ENCODE results near the gene ANAPC5. TPM values are rescaled to one million over a fixed set of nuclear protein-coding genes. Genes with fewer than 3 reads are reported as not detected.

The ANAPC5 gene
- total RNA-seq, 1 experiment from 2014 or later, result 116 TPM

DNA sequence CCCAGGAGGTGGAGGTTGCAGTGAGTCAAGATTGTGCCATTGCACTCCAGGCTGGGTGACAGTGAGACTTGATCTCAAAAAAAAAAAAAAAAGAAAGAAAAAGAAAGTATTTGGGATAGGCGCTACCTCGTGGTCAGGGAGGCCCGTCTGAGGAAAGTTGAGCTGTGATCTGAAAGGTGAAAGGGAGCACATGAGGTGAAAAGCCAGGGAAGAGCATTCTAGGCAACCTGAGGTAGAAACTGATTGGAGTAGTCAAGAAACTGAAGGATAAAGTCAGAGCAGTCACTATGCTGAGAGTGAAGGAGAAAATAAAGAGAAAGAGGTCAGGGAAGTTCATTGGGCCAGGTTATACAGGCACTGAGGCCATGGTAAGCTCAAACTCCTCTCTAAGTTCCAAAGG is 7.7 kb downstream of the ANAPC5 start:
- no peaks in the 10 kb centered on the region for H3K4me1 Mint-ChIP-seq
- no peaks in the 10 kb centered on the region for H3K27me3 Mint-ChIP-seq (ENCODE audit: low read depth)
- no peak overlapping the region; the same call in 1 of the 2 replicates for H3K27ac Mint-ChIP-seq
- no peaks in the 10 kb centered on the region for H3K9me3 Mint-ChIP-seq
- ATAC-seq, result no peak
- no peak for TF ChIP-seq CBFB (CRISPR knock-in tag; IDR thresholded peaks at IDR 0.05; ENCODE audit: low read depth)
- no peak for TF ChIP-seq E2F4 (CRISPR knock-in tag; IDR thresholded peaks at IDR 0.05; ENCODE audit: borderline replicate concordance, low read depth)
- TF ChIP-seq GABPB1 (CRISPR knock-in tag; IDR thresholded peaks at IDR 0.05), result no peak
- TF ChIP-seq SMAD4 (CRISPR knock-in tag; IDR thresholded peaks at IDR 0.05), result no peak
- TF ChIP-seq, protein P1, sequence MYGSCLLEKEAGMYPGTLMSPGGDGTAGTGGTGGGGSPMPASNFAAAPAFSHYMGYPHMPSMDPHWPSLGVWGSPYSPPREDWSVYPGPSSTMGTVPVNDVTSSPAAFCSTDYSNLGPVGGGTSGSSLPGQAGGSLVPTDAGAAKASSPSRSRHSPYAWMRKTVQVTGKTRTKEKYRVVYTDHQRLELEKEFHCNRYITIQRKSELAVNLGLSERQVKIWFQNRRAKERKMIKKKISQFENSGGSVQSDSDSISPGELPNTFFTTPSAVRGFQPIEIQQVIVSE (CRISPR knock-in tag; IDR thresholded peaks at IDR 0.05; ENCODE audit: borderline replicate concordance), result no peak
- TF ChIP-seq, protein P2, sequence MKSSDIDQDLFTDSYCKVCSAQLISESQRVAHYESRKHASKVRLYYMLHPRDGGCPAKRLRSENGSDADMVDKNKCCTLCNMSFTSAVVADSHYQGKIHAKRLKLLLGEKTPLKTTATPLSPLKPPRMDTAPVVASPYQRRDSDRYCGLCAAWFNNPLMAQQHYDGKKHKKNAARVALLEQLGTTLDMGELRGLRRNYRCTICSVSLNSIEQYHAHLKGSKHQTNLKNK (CRISPR knock-in tag; IDR thresholded peaks at IDR 0.05), result no peak
- POLR2A ChIA-PET, result no interaction called here
- H3K4me3 Mint-ChIP-seq, result no peak overlapping the region
- CTCF ChIA-PET, result no interaction called here
- DNase-seq (ENCODE audit: low spot score), result no peak
- H3K36me3 Mint-ChIP-seq, result peaks cover 57% of the 10 kb centered on the region

DNA sequence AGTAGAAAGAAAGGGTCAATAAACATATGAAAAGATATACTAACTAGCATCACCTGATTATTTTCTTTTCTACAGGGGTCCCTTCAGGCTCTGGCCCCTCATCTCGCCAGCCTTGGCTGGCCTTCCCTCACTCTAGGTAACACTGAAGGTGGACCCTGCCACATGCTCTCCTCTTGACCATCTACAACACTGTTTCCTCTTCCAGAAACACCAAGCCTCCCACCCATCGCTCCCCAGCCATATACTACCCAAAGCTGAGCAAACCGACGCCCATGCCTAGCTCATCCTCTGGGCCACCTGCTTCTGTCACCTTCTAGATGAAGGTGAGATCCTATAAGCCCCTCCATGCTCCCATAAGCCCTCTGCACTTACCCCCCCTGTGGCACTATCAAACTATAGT is 14.8 kb downstream of the ANAPC5 start:
- Mint-ChIP-seq H3K27me3 (ENCODE audit: low read depth) (no peaks in the 10 kb centered on the region), H3K9me3 (no peaks in the 10 kb centered on the region), H3K36me3 (peaks cover 61% of the 10 kb centered on the region), H3K4me1 (0 out of 2 replicates have a peak, but pooled peaks cover 4% of the 10 kb centered on the region), H3K27ac (peak overlapping the region; percentile 67; the same call in 1 of the 2 replicates), H3K4me3 (no peak overlapping the region)
- no peak for DNase-seq (ENCODE audit: low spot score)
- no peak for ATAC-seq
- TF ChIP-seq, protein P3, sequence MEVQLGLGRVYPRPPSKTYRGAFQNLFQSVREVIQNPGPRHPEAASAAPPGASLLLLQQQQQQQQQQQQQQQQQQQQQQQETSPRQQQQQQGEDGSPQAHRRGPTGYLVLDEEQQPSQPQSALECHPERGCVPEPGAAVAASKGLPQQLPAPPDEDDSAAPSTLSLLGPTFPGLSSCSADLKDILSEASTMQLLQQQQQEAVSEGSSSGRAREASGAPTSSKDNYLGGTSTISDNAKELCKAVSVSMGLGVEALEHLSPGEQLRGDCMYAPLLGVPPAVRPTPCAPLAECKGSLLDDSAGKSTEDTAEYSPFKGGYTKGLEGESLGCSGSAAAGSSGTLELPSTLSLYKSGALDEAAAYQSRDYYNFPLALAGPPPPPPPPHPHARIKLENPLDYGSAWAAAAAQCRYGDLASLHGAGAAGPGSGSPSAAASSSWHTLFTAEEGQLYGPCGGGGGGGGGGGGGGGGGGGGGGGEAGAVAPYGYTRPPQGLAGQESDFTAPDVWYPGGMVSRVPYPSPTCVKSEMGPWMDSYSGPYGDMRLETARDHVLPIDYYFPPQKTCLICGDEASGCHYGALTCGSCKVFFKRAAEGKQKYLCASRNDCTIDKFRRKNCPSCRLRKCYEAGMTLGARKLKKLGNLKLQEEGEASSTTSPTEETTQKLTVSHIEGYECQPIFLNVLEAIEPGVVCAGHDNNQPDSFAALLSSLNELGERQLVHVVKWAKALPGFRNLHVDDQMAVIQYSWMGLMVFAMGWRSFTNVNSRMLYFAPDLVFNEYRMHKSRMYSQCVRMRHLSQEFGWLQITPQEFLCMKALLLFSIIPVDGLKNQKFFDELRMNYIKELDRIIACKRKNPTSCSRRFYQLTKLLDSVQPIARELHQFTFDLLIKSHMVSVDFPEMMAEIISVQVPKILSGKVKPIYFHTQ (CRISPR knock-in tag; IDR thresholded peaks at IDR 0.05), result no peak
- TF ChIP-seq GRHL2 (CRISPR knock-in tag; IDR thresholded peaks at IDR 0.05; ENCODE audit: insufficient replicate concordance, severe bottlenecking) (no peak), E2F4 (CRISPR knock-in tag; IDR thresholded peaks at IDR 0.05; ENCODE audit: borderline replicate concordance, low read depth) (no peak), ESRRA (CRISPR knock-in tag; IDR thresholded peaks at IDR 0.05; ENCODE audit: borderline replicate concordance) (no peak), ATF3 (CRISPR knock-in tag; conservative IDR thresholded peaks at IDR 0.05) (no peak), NR3C1 (CRISPR knock-in tag; conservative IDR thresholded peaks at IDR 0.05; ENCODE audit: low read depth) (no peak), HMGXB4 (CRISPR knock-in tag; IDR thresholded peaks at IDR 0.05) (no peak), FOXJ3 (CRISPR knock-in tag; IDR thresholded peaks at IDR 0.05; ENCODE audit: borderline replicate concordance) (no peak)
- TF ChIP-seq, protein P4, sequence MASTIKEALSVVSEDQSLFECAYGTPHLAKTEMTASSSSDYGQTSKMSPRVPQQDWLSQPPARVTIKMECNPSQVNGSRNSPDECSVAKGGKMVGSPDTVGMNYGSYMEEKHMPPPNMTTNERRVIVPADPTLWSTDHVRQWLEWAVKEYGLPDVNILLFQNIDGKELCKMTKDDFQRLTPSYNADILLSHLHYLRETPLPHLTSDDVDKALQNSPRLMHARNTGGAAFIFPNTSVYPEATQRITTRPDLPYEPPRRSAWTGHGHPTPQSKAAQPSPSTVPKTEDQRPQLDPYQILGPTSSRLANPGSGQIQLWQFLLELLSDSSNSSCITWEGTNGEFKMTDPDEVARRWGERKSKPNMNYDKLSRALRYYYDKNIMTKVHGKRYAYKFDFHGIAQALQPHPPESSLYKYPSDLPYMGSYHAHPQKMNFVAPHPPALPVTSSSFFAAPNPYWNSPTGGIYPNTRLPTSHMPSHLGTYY (CRISPR knock-in tag; IDR thresholded peaks at IDR 0.05), result no peak
- ChIA-PET POLR2A (no interaction called here), CTCF (interaction anchor here (0.7 to 1.4 kb wide), 2 partner anchors 104 to 106 kb away, joined by 3 read pairs; no protein-coding TSS in a partner anchor)
